H1 (cell line): ENCODE measurements around the gene LANCL2. TPM values are rescaled to one million over a fixed set of nuclear protein-coding genes. Genes with fewer than 3 reads are reported as not detected.

Source experiments
- HDAC2 ChIP-seq, 2 experiments: fragments of 300-600 bp in 1 of 2; sonication (generic) in 1 of 2; IDR thresholded peaks; 2 replicates each; pipeline ENCODE4 v1.6.1; 2011 to 2012; ENCODE audit warnings: low read depth in 2 of 2, low read length in 2 of 2, mild to moderate bottlenecking in 2 of 2, moderate library complexity in 2 of 2, borderline replicate concordance in 1 of 2, inconsistent platforms in 1 of 2
- JUN ChIP-seq: IDR thresholded peaks from 2 replicates; pipeline ENCODE4 v1.6.1; 2011; ENCODE audit warnings: low read depth, mild to moderate bottlenecking, improper control_type of control experiment, low read length
- SRF ChIP-seq: IDR thresholded peaks from 2 replicates; pipeline ENCODE4 v1.6.1; 2011; ENCODE audit warnings: mild to moderate bottlenecking, low read depth, low read length, moderate library complexity
- YY1 ChIP-seq: IDR thresholded peaks from 2 replicates; pipeline ENCODE4 v1.6.1; 2011; ENCODE audit warnings: low read depth, mild to moderate bottlenecking, low read length
- polyA plus RNA-seq, 7 experiments: library from polyadenylated mRNA; depleted of rRNA in 3 of 7; stranded (reverse) in 5 of 7; unstranded in 2 of 7; fragments of >200 nt in 5 of 7; fragments of 200-250 nt in 2 of 7; gene quantifications; 1 replicate in 5 of 7; 2 replicates in 1 of 7; 4 replicates in 1 of 7; pipeline versions ENCODE4 v1.2.1 to v1.2.3, GENCODE V29; 2011 to 2013; ENCODE audit warnings: missing spikeins in 2 of 7, mixed read lengths in 2 of 7
- total RNA-seq: library from RNA; stranded (reverse); fragmentation: NEBNext Ultra II Directional; extraction: Animal tissue kit (Norgen Biotek cat#: 25700); gene quantifications from 2 replicates; pipeline ENCODE4 v1.2.1, GENCODE V29; 2021

Gene LANCL2
- total and polyA plus RNA-seq, 2 of the 8 experiments (the other 6 are each of a cell fraction or from before 2014, with no cell fraction given): 9.2 to 9.5 TPM

- TF ChIP-seq JUN: no peak
- TF ChIP-seq SRF: no peak
- no peak for TF ChIP-seq HDAC2 (IDR thresholded peaks at IDR 0.05; ENCODE audit: borderline replicate concordance in 1 of 2, low read depth in 2 of 2, low read length in 2 of 2)
- TF ChIP-seq YY1: no peak
- TF ChIP-seq, all 59 proteins: peak for 0
Measured at GRCh38 chr7:55469721-55470120, 104.6 kb downstream of the LANCL2 start (continued).
